HG03378 (cell line): ENCODE measurements around the gene TEX26.

ENCODE experiments used
- ATAC-seq: cut with Tn5 transposase; IDR thresholded peaks from one replicate; pipeline ENCODE4 v1.9.1; 2021; ENCODE audit warnings: mild to moderate bottlenecking, moderate library complexity; ENCODE audit not compliant: unreplicated experiment

TEX26 gene

DNA sequence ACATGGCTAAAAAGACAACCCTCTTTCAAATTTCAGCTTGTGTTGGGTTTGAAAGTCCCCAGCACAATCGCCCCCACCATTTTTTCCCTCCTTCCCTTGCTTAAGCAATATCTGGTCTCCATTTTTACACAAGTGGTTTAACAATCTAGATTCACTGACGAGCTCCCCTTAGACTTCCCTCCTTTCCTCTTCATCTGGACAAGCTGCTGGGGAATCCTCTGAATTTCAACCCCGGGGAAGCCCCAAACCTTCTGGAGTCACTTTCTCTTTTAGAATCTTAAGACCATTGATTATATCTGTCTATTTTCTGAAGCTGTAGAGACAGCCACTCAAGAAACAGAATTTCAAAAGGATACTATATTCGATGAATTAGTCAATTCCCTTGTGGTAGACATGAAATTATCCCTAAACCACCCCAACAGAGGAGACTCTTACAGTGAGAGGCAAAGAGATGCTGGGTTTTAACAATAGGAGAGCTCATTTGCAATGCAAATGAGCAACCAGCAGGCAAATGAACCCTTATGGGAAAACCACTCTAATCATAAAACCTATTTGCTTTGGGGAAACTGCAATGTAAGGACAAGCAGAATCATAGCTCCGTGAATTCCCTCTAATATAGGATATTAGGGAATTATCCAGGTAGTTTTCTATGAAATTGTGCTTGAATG lies 78.9 kb downstream of the TEX26 start:
- no peak for ATAC-seq

DNA sequence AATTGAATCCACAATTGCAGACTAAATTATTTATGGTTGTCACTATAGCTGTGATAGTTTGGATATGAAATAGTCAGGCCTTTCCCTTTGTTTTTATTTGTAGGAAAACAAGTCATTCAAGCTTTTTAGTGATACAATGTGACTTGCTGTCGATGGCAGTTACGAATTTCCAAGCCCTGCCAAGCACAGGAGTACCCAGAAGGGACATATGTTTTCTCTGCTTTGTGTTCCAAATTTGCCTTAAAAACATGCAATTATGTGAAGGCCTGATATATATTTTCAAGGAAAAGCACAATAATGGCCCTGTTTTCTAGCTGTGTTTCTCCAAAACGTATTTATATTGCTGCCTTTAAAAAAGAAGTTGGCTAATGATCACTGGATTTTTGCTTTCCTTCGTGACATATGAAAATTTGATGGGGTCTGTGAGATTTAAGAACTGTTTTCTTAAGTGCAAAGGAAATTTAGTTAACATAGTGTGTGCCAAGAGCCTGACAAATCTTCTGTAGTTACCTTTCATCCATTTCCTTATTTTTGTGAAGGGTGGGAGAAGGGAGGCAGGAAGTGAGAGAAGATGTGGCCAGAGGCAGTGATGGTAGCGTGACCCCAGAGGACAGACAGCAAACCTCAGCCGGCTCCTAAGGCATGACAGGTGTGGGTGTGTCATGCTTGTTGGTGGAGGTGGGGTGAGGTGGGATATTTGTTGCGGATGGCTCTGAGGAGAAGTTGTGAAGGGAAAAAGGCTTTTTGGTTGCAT lies 79.6 kb downstream of the TEX26 start:
- no peak for ATAC-seq

DNA sequence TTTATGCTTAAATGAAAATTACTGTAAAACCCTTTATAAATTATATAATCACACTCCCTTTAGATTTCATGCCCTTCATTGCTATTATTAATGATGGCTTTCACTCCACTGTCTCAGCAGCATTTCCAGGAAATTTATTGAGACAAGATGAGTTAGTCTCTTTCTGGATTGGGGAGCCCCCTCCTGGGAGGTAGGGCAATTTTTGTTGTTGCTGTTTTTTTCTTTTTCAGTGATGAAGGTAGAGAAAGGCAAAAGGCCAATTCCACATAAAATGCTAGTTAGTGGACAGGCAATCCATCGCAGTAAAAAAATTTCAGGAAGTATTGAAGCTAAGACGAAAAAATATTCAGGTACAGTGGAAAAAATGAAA lies 80.2 kb downstream of the TEX26 start:
- ATAC-seq, result no peak

- ATAC-seq, result no peak
Measured at GRCh38 chr13:31014456-31014855, 82.0 kb downstream of the TEX26 start.

- ATAC-seq, result no peak
Measured at GRCh38 chr13:31015199-31015598, 82.7 kb downstream of the TEX26 start.

- ATAC-seq, result no peak
Measured at GRCh38 chr13:31016342-31017325, 84.2 kb downstream of the TEX26 start.

DNA sequence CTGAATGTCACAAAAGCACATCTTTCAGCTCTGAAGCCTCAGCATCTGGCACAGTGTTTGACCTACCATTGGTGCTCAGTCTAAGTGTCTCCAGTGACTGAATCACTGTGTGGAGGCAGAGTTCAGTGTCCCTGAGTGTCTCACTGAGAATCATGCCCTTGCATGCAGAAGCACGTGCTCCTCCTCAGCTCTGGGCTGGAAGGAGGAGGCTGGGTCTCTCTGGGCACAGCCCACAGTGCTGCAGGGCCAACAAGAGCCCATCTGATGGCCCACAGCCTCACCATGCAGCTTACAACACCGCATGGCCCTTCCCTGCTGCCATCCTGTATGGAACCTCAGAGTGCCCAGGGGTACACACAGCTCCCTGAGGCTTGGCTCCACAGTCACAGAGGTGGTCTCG lies 86.1 kb downstream of the TEX26 start:
- no peak for ATAC-seq

DNA sequence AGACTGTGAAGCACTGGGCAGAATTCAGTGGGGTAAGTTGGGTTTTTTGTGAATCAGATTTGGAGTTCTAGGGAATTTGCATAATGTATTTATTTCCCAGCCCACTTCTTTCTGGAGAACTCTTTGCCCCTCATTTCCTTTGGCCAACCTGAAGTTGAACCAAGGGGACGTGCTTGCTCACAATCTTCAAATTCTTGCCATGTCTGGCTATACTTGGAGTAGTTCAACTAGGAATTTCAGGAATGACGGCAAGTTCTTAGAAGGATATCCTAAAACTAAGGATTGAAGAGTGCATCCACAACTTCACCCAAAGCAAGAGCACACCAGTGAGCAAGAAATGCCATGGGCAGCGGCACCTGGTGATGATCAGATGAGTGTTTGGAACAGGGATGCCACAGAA lies 88.5 kb downstream of the TEX26 start:
- ATAC-seq, result no peak

GRCh38 chr13:31022288-31022895 lies 89.9 kb downstream of the TEX26 start:
- no peak for ATAC-seq

DNA sequence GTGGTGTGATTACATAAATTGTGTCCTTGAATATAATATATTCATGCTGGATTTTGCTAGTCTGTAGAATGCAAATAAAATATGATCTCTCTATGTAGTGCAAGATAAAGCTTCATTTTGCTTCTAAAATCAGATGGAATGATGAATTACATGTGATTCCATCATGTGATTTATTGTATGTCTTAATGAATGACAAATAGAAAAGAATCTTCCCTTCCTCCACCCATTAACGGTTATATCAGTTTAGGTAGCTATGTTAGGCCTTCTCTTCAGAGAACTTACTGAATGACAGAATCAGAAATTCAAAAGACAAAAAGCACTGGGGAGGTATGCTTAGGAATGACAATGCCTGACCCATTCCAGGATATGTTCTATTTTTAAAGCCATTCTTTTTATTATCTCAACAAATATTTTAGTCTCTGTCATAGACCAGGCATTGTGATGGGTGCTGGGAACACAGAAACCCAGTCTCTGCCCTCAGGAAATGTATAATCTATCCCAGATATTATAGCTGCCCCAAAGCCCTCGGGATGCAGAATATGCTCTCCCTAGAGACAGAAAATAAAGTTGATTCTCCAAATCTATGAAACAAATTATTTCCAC lies 90.6 kb downstream of the TEX26 start:
- ATAC-seq, result no peak
